ENCODE data around the gene THAP4. TPM values are rescaled to one million over a fixed set of nuclear protein-coding genes. Genes with fewer than 3 reads are reported as not detected.

Gene THAP4
- total and polyA plus RNA-seq, 4 donors: 18.5 to 48.4 (median 45.5) TPM

GRCh38 chr2:241546771-241547498 lies 90.0 kb downstream of the THAP4 start:
- peak in 2 of 6 donors; percentile 46 to 70 for DNase-seq (ENCODE audit: low read depth in 4 of 6, low spot score in 6 of 6)
- no peaks in the 10 kb centered on the region for H3K36me3 ChIP-seq (ENCODE audit: control insufficient read depth, insufficient read depth, low read length)
- no peak overlapping the region for H3K27ac ChIP-seq (ENCODE audit: low read depth, low read length)
- peaks cover 8% of the 10 kb centered on the region for H3K27me3 ChIP-seq (ENCODE audit: control insufficient read depth, insufficient read depth, low read length)
- peaks cover 9% of the 10 kb centered on the region for H3K4me1 ChIP-seq (ENCODE audit: control insufficient read depth, insufficient read depth, low read length)
- H3K9me3 ChIP-seq (ENCODE audit: control insufficient read depth, insufficient read depth, low read length): no peaks in the 10 kb centered on the region
- no peak overlapping the region for H3K4me3 ChIP-seq (ENCODE audit: low read depth, low read length)
- WGBS (ENCODE audit: insufficient coverage): 17% methylated on average over 21 of the region's 25 CpGs

- Histone ChIP-seq H3K9me3 (ENCODE audit: control insufficient read depth, insufficient read depth, low read length) (no peaks in the 10 kb centered on the region), H3K4me3 (ENCODE audit: low read depth, low read length) (no peak overlapping the region), H3K27me3 (ENCODE audit: control insufficient read depth, insufficient read depth, low read length) (peaks cover 14% of the 10 kb centered on the region), H3K4me1 (ENCODE audit: control insufficient read depth, insufficient read depth, low read length) (peaks cover 19% of the 10 kb centered on the region), H3K27ac (ENCODE audit: low read depth, low read length) (no peak overlapping the region), H3K36me3 (ENCODE audit: control insufficient read depth, insufficient read depth, low read length) (no peaks in the 10 kb centered on the region)
- no peak for DNase-seq (ENCODE audit: low read depth in 4 of 6, low spot score in 6 of 6)
- WGBS (ENCODE audit: insufficient coverage): 93% methylated on average over 6 of the region's 12 CpGs
Measured at GRCh38 chr2:241545523-241546473, 91.2 kb downstream of the THAP4 start.

- Histone ChIP-seq H3K27me3 (ENCODE audit: control insufficient read depth, insufficient read depth, low read length) (peaks cover 14% of the 10 kb centered on the region), H3K9me3 (ENCODE audit: control insufficient read depth, insufficient read depth, low read length) (no peaks in the 10 kb centered on the region), H3K4me1 (ENCODE audit: control insufficient read depth, insufficient read depth, low read length) (peaks cover 25% of the 10 kb centered on the region), H3K4me3 (ENCODE audit: low read depth, low read length) (no peak overlapping the region), H3K27ac (ENCODE audit: low read depth, low read length) (no peak overlapping the region), H3K36me3 (ENCODE audit: control insufficient read depth, insufficient read depth, low read length) (no peaks in the 10 kb centered on the region)
- WGBS (ENCODE audit: insufficient coverage): 44% methylated on average over 10 of the region's 10 CpGs
- peak in 1 of 6 donors; percentile 62 for DNase-seq (ENCODE audit: low read depth in 4 of 6, low spot score in 6 of 6)
Measured at GRCh38 chr2:241545106-241545505, 91.9 kb downstream of the THAP4 start.

- H3K4me1 ChIP-seq (ENCODE audit: control insufficient read depth, insufficient read depth, low read length): peaks cover 25% of the 10 kb centered on the region
- no peaks in the 10 kb centered on the region for H3K9me3 ChIP-seq (ENCODE audit: control insufficient read depth, insufficient read depth, low read length)
- no peaks in the 10 kb centered on the region for H3K36me3 ChIP-seq (ENCODE audit: control insufficient read depth, insufficient read depth, low read length)
- DNase-seq (ENCODE audit: low read depth in 4 of 6, low spot score in 6 of 6): no peak
- H3K27ac ChIP-seq (ENCODE audit: low read depth, low read length): no peak overlapping the region
- H3K4me3 ChIP-seq (ENCODE audit: low read depth, low read length): no peak overlapping the region
- 74% methylated on average over 15 of the region's 15 CpGs for WGBS (ENCODE audit: insufficient coverage)
- H3K27me3 ChIP-seq (ENCODE audit: control insufficient read depth, insufficient read depth, low read length): peaks cover 14% of the 10 kb centered on the region
Measured at GRCh38 chr2:241542278-241542605, 94.7 kb downstream of the THAP4 start.

GRCh38 chr2:241541564-241542277 lies 95.2 kb downstream of the THAP4 start:
- Histone ChIP-seq H3K36me3 (ENCODE audit: control insufficient read depth, insufficient read depth, low read length) (no peaks in the 10 kb centered on the region), H3K4me1 (ENCODE audit: control insufficient read depth, insufficient read depth, low read length) (peaks cover 19% of the 10 kb centered on the region), H3K4me3 (ENCODE audit: low read depth, low read length) (no peak overlapping the region), H3K9me3 (ENCODE audit: control insufficient read depth, insufficient read depth, low read length) (no peaks in the 10 kb centered on the region), H3K27ac (ENCODE audit: low read depth, low read length) (no peak overlapping the region), H3K27me3 (ENCODE audit: control insufficient read depth, insufficient read depth, low read length) (peaks cover 14% of the 10 kb centered on the region)
- 11% methylated on average over 62 of the region's 62 CpGs for WGBS (ENCODE audit: insufficient coverage)
- no peak for DNase-seq (ENCODE audit: low read depth in 4 of 6, low spot score in 6 of 6)

- no peaks in the 10 kb centered on the region for H3K36me3 ChIP-seq (ENCODE audit: control insufficient read depth, insufficient read depth, low read length)
- H3K9me3 ChIP-seq (ENCODE audit: control insufficient read depth, insufficient read depth, low read length): no peaks in the 10 kb centered on the region
- peaks cover 17% of the 10 kb centered on the region for H3K4me1 ChIP-seq (ENCODE audit: control insufficient read depth, insufficient read depth, low read length)
- peak in 2 of 6 donors; percentile 50 to 62 for DNase-seq (ENCODE audit: low read depth in 4 of 6, low spot score in 6 of 6)
- WGBS (ENCODE audit: insufficient coverage): 3% methylated on average over 60 of the region's 68 CpGs
- H3K27ac ChIP-seq (ENCODE audit: low read depth, low read length): no peak overlapping the region
- H3K4me3 ChIP-seq (ENCODE audit: low read depth, low read length): peak overlapping the region; percentile 11
- H3K27me3 ChIP-seq (ENCODE audit: control insufficient read depth, insufficient read depth, low read length): peaks cover 14% of the 10 kb centered on the region
Measured at GRCh38 chr2:241540771-241541561, 96.0 kb downstream of the THAP4 start.

- Histone ChIP-seq H3K4me3 (ENCODE audit: low read depth, low read length) (peak overlapping the region; percentile 11), H3K36me3 (ENCODE audit: control insufficient read depth, insufficient read depth, low read length) (no peaks in the 10 kb centered on the region), H3K4me1 (ENCODE audit: control insufficient read depth, insufficient read depth, low read length) (peaks cover 17% of the 10 kb centered on the region), H3K27ac (ENCODE audit: low read depth, low read length) (no peak overlapping the region), H3K9me3 (ENCODE audit: control insufficient read depth, insufficient read depth, low read length) (no peaks in the 10 kb centered on the region), H3K27me3 (ENCODE audit: control insufficient read depth, insufficient read depth, low read length) (peaks cover 14% of the 10 kb centered on the region)
- DNase-seq (ENCODE audit: low read depth in 4 of 6, low spot score in 6 of 6): no peak
- 59% methylated on average over 9 of the region's 10 CpGs for WGBS (ENCODE audit: insufficient coverage)
Measured at GRCh38 chr2:241540401-241540770, 96.6 kb downstream of the THAP4 start.

- Histone ChIP-seq H3K27me3 (ENCODE audit: control insufficient read depth, insufficient read depth, low read length) (peaks cover 14% of the 10 kb centered on the region), H3K4me3 (ENCODE audit: low read depth, low read length) (no peak overlapping the region), H3K27ac (ENCODE audit: low read depth, low read length) (no peak overlapping the region), H3K36me3 (ENCODE audit: control insufficient read depth, insufficient read depth, low read length) (no peaks in the 10 kb centered on the region), H3K4me1 (ENCODE audit: control insufficient read depth, insufficient read depth, low read length) (peaks cover 17% of the 10 kb centered on the region), H3K9me3 (ENCODE audit: control insufficient read depth, insufficient read depth, low read length) (no peaks in the 10 kb centered on the region)
- DNase-seq (ENCODE audit: low read depth in 4 of 6, low spot score in 6 of 6): no peak
- 86% methylated on average over 5 of the region's 11 CpGs for WGBS (ENCODE audit: insufficient coverage)
Measured at GRCh38 chr2:241539616-241540374, 97.2 kb downstream of the THAP4 start.

All from spinal cord (tissue), 10 donors.